ENCODE measurements around the gene PTH1R.

PTH1R gene

GRCh38 chr3:46946416-46946815 is 68.9 kb downstream of the PTH1R start:
- no peak for DNase-seq
- H3K4me1 Mint-ChIP-seq: peaks cover 73% of the 10 kb centered on the region
- H3K9me3 Mint-ChIP-seq: no peaks in the 10 kb centered on the region
- no peak for TF ChIP-seq CTCF (IDR thresholded peaks at IDR 0.05)
- peaks cover 22% of the 10 kb centered on the region for H3K36me3 Mint-ChIP-seq (ENCODE audit: low read depth)
- no peaks in the 10 kb centered on the region for H3K27me3 Mint-ChIP-seq (ENCODE audit: low read depth, poor library complexity)
- peak overlapping the region; percentile 43 for H3K27ac Mint-ChIP-seq
- no peak overlapping the region for H3K4me3 Mint-ChIP-seq

- Mint-ChIP-seq H3K27ac (peak overlapping the region; percentile 88), H3K9me3 (no peaks in the 10 kb centered on the region), H3K27me3 (ENCODE audit: low read depth, poor library complexity) (no peaks in the 10 kb centered on the region), H3K36me3 (ENCODE audit: low read depth) (peaks cover 25% of the 10 kb centered on the region), H3K4me3 (no peak overlapping the region), H3K4me1 (peaks cover 72% of the 10 kb centered on the region)
- TF ChIP-seq CTCF (IDR thresholded peaks at IDR 0.05): no peak
- DNase-seq: no peak
These were observed 69.5 kb downstream of the PTH1R start for GRCh38 chr3:46946856-46947545.

- peaks cover 66% of the 10 kb centered on the region for H3K4me1 Mint-ChIP-seq
- DNase-seq: no peak
These were observed 70.0 kb downstream of the PTH1R start for GRCh38 chr3:46947546-46947901.

GRCh38 chr3:46947981-46948791 is 70.7 kb downstream of the PTH1R start:
- no peaks in the 10 kb centered on the region for H3K27me3 Mint-ChIP-seq (ENCODE audit: low read depth, poor library complexity)
- TF ChIP-seq CTCF (IDR thresholded peaks at IDR 0.05): no peak
- H3K36me3 Mint-ChIP-seq (ENCODE audit: low read depth): peaks cover 27% of the 10 kb centered on the region
- peaks cover 68% of the 10 kb centered on the region for H3K4me1 Mint-ChIP-seq
- H3K4me3 Mint-ChIP-seq: no peak overlapping the region
- H3K9me3 Mint-ChIP-seq: no peaks in the 10 kb centered on the region
- peak overlapping the region; percentile 88 for H3K27ac Mint-ChIP-seq
- DNase-seq: no peak

More at GRCh38 chr3:46947546-46947901, 70.0 kb downstream of the PTH1R start:
- TF ChIP-seq CTCF (IDR thresholded peaks at IDR 0.05): no peak
- H3K4me3 Mint-ChIP-seq: no peak overlapping the region
- H3K27ac Mint-ChIP-seq: peak overlapping the region; percentile 88
- H3K36me3 Mint-ChIP-seq (ENCODE audit: low read depth): peaks cover 27% of the 10 kb centered on the region
- H3K27me3 Mint-ChIP-seq (ENCODE audit: low read depth, poor library complexity): no peaks in the 10 kb centered on the region
- H3K9me3 Mint-ChIP-seq: no peaks in the 10 kb centered on the region

- H3K9me3 Mint-ChIP-seq: no peaks in the 10 kb centered on the region
- H3K36me3 Mint-ChIP-seq (ENCODE audit: low read depth): peaks cover 27% of the 10 kb centered on the region
- H3K27me3 Mint-ChIP-seq (ENCODE audit: low read depth, poor library complexity): no peaks in the 10 kb centered on the region
- peak; percentile 15 for DNase-seq
- peak overlapping the region; percentile 28 for H3K4me3 Mint-ChIP-seq
- peaks cover 70% of the 10 kb centered on the region for H3K4me1 Mint-ChIP-seq
- no peak for TF ChIP-seq CTCF (IDR thresholded peaks at IDR 0.05)
- peak overlapping the region; percentile 90 for H3K27ac Mint-ChIP-seq
These were observed 71.5 kb downstream of the PTH1R start for GRCh38 chr3:46948830-46949671.
